Endothelial cell (in vitro differentiated cells): ENCODE data around the gene MACROD2. TPM values are rescaled to one million over a fixed set of nuclear protein-coding genes. Genes with fewer than 3 reads are reported as not detected.

Experiments used
- DNase-seq: peaks from one replicate; pipeline ENCODE4 v3.0.0; 2021; ENCODE audit warnings: low spot score
- H3K27ac Mint-ChIP-seq: one replicate; pipeline ENCODE4 v1.8.0; 2021; ENCODE audit warnings: mixed read lengths, inconsistent platforms; ENCODE audit not compliant: unreplicated experiment
- H3K27me3 Mint-ChIP-seq: one replicate; pipeline ENCODE4 v1.8.0; 2021; ENCODE audit warnings: mild to moderate bottlenecking, moderate library complexity, mixed read lengths, inconsistent platforms; ENCODE audit not compliant: unreplicated experiment
- H3K36me3 Mint-ChIP-seq: one replicate; pipeline ENCODE4 v1.8.0; 2021; ENCODE audit warnings: mild to moderate bottlenecking, low read depth, mixed read lengths, inconsistent platforms; ENCODE audit not compliant: unreplicated experiment
- H3K4me1 Mint-ChIP-seq: one replicate; pipeline ENCODE4 v1.8.0; 2021; ENCODE audit warnings: mild to moderate bottlenecking, mixed read lengths, inconsistent platforms; ENCODE audit not compliant: unreplicated experiment
- H3K4me3 Mint-ChIP-seq: one replicate; pipeline ENCODE4 v1.8.0; 2021; ENCODE audit warnings: mild to moderate bottlenecking, mixed read lengths, inconsistent platforms; ENCODE audit not compliant: unreplicated experiment
- H3K9me3 Mint-ChIP-seq: one replicate; pipeline ENCODE4 v1.8.0; 2021; ENCODE audit warnings: mixed read lengths, inconsistent platforms; ENCODE audit not compliant: unreplicated experiment
- CTCF ChIP-seq: fragments of 200-600 bp; sonication (generic); IDR thresholded peaks from one replicate; pipeline ENCODE4 v1.5.0; 2021; ENCODE audit warnings: antibody characterized with exemption; ENCODE audit not compliant: unreplicated experiment
- total RNA-seq: library from RNA; stranded (reverse); fragmentation: NEBNext Ultra II Directional; extraction: Animal tissue kit (Norgen Biotek cat#: 25700); gene quantifications from one replicate; pipeline ENCODE4 v1.2.1, GENCODE V29; 2021; ENCODE audit not compliant: unreplicated experiment

Gene MACROD2
- total RNA-seq, 1 donor from 2014 or later, result 6.4 TPM

- H3K27ac Mint-ChIP-seq, result no peak overlapping the region
- peaks cover 4% of the 10 kb centered on the region for H3K4me1 Mint-ChIP-seq
- H3K9me3 Mint-ChIP-seq, result no peaks in the 10 kb centered on the region
- no peak for TF ChIP-seq CTCF
- H3K36me3 Mint-ChIP-seq, result no peaks in the 10 kb centered on the region
- no peak for DNase-seq
- no peaks in the 10 kb centered on the region for H3K27me3 Mint-ChIP-seq
- no peak overlapping the region for H3K4me3 Mint-ChIP-seq
Observed at GRCh38 chr20:14790190-14790589, 794.9 kb downstream of the MACROD2 start.

- H3K27me3 Mint-ChIP-seq, result no peaks in the 10 kb centered on the region
- H3K36me3 Mint-ChIP-seq, result no peaks in the 10 kb centered on the region
- no peak for TF ChIP-seq CTCF
- H3K27ac Mint-ChIP-seq, result no peak overlapping the region
- H3K4me3 Mint-ChIP-seq, result no peak overlapping the region
- DNase-seq, result no peak
- no peaks in the 10 kb centered on the region for H3K9me3 Mint-ChIP-seq
- H3K4me1 Mint-ChIP-seq, result peaks cover 4% of the 10 kb centered on the region
Observed at GRCh38 chr20:14790771-14791620, 795.7 kb downstream of the MACROD2 start.

DNA sequence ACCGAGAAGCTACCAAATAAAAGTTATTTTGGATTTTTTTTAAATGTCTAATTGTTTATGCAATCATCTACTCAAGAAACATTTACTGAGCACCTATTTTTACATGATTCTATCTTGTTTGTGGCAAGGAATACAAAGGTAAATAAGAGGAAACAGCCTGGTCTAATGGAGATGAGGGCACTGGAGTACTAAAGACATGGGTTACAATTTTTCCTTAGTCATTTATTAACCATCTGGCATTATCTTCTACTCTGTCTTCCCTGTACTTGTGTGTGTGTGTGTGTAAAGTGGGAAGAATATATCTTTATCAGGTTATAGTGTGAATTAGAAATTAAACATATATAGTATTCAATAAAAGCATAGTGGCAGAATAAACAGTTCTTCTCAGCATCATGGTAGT lies 797.6 kb downstream of the MACROD2 start:
- Mint-ChIP-seq H3K27ac (no peak overlapping the region), H3K4me3 (no peak overlapping the region), H3K4me1 (peaks cover 4% of the 10 kb centered on the region), H3K27me3 (no peaks in the 10 kb centered on the region), H3K36me3 (no peaks in the 10 kb centered on the region), H3K9me3 (no peaks in the 10 kb centered on the region)
- no peak for TF ChIP-seq CTCF
- no peak for DNase-seq

DNA sequence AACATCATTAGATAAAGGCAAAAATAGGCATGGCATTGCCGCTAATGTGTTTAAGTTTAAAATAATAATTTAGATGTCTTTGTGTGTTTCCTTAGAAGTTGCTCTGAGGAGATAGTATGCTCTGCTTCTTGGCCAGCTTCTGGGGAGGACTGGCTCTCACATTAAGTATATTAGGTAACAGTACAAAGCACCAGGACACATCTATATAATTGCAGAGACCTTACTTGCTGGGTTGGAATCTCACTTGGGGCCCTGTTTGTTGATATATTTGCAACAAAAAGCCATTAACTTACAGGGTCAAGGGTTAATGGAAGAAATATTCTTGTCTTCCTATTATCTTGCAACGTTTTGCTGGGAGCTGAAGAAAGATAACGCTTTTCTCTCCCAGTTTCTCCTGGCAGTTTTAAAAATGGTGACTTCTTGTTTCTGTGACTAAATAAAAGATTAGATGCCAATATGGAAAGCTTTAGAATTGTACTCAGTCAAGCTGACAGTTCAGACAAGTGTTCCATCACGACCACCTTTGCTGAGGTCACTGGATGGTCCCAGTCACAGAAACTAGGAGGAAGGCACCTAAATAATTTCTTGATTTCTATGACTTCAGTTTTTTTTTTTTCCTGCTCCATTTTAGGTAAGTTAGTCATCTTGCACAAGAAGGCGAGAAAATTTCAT lies 804.4 kb downstream of the MACROD2 start:
- Mint-ChIP-seq H3K4me3 (no peak overlapping the region), H3K27me3 (no peaks in the 10 kb centered on the region), H3K36me3 (no peaks in the 10 kb centered on the region), H3K9me3 (no peaks in the 10 kb centered on the region), H3K4me1 (peaks cover 2% of the 10 kb centered on the region), H3K27ac (no peak overlapping the region)
- DNase-seq, result no peak
- no peak for TF ChIP-seq CTCF
